DMS 273 (cell line): Measurements from ENCODE around the gene SLC25A51.

ENCODE experiments used
- DNase-seq: peaks from one replicate; lab custom pipeline; 2025; ENCODE audit not compliant: unreplicated experiment; lab: John Stamatoyannopoulos, UW

SLC25A51 gene

GRCh38 chr9:37937366-37937765, 33.4 kb upstream of the SLC25A51 start:
- no peak for DNase-seq

DNA sequence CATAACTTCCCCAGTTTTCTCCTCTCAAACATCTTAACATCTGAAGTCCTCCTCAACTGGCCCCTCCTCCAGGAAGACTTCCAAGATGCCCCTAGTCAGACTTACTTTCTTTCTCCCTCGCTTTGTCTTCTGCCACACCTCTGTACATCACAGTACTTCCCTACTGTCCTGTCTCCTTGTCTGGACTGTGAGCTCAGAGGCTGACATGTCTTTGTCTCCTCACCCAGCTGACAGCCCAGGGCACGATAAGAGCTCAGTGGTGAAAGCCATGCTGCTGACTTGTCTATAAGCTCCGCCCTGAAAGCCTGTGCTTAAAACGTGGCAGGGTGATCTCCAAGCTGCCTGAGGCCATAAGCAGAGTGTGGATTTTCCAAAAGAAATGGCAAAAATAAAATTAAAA, 33.0 kb upstream of the SLC25A51 start:
- DNase-seq = no peak

DNA sequence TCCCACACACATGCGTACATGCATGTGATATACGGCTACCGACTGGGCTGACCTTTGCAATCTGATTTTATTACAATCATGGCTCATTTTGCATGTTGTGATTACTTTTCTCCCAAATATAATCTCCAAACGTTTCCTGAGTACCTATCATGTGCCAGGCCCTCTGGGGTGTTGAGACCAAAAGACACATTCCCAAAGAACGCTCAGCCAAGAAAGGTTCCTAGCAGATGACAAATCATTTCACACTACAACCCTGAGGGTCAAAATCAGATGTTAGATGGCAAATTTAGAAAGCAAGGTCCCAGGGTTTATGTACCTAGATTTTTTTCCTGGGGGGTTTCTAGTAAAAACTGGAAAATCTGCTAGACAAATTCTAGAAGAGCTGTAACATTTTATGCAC, 32.4 kb upstream of the SLC25A51 start:
- DNase-seq = no peak

GRCh38 chr9:37935096-37935495, 31.2 kb upstream of the SLC25A51 start:
- DNase-seq = no peak

GRCh38 chr9:37931592-37931991, 27.7 kb upstream of the SLC25A51 start:
- DNase-seq = no peak

GRCh38 chr9:37929441-37929895, 25.5 kb upstream of the SLC25A51 start:
- DNase-seq = no peak

DNA sequence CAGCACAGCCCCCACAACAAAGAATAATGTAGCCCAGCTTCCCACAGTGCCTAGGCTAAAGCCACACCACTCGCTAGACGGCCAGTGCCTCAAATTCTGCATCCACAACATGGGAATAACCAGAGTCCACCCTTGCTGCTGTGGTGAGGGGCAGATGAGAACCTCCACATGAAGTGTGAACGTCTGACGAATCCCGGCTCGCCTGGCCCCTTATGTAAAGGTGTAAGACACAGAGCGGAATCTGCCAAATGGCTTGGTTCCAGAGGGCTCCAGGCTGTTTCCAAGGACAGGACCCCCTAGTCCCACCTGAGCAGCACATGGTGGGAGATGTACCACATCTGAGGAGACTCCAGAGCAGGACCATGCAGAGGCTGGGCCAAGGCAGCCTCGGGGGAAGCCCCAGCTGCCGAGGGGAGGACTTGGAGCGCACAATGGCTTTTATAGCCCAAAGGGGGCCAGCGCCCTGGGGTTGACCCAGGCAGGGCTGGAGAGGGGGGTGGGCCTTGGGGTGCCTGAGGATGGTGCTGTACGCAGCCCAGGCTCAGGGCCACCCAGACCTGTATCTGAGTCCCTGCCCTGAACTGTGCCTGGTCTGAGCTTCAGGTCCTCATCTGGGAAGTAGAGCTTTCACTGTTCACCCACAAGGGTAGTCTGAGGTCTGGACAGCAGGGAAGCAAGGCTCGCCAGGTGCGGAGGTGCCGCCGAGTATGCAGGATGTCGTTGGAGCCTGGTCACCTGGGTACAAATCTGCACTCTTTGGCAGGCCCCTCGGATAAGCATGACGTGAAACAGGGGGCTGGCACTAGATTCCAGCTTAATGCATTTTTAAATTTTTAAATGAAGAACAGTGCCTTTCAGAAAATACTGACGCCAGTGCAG, 24.9 kb upstream of the SLC25A51 start:
- DNase-seq = no peak

DNA sequence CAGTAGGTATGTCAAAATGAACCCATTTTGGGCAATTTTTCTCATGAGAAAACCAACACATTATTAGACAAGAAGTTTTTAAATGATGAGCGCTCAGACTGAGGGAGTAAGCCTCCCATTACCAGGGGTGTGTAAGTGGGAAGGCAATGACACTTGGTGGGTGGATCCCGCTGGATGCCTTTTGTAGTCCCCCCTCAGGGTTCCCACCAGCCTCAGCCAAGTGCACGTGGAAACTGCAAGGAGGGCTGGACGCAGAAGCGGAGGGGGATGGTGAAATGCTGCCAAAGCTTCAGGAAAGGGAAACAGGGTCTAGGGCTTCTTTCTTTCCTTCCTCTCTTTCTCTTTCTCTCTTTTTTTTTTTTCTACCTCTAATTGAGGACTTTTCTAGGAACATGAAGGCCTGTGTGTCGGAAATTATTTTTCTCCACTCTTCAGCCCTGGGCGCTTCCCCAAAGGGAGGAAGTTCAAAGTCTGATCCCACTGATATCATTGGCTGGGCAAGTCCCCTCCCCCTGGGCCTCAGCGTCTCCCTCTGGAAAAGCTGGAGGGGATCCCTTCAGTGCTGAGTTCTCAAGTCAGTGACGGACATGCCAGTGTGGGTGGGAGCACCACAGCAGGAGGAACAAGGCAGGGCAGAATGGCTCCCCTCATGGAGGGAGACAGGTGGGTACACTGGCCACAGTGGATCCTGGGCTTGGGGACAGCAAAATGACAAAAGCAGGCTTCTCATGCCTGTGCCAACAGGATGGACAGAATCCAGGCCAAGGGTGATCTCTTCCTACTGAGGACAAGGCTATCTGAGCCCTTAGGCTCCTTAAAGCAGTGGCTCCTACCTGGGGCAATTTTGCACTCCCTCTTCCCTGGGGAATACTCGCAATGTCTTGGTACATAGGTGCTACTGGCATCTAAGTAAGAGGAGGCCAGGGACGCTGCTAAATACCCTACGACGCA, 23.9 kb upstream of the SLC25A51 start:
- DNase-seq = no peak

GRCh38 chr9:37927132-37927531, 23.2 kb upstream of the SLC25A51 start:
- no peak for DNase-seq

GRCh38 chr9:37926737-37927118, 22.8 kb upstream of the SLC25A51 start:
- no peak for DNase-seq

- no peak for DNase-seq
These were observed 22.1 kb upstream of the SLC25A51 start for GRCh38 chr9:37925786-37926736.

GRCh38 chr9:37925006-37925405, 21.1 kb upstream of the SLC25A51 start:
- DNase-seq = no peak

- DNase-seq = no peak
These were observed 20.6 kb upstream of the SLC25A51 start for GRCh38 chr9:37924538-37924937.

DNA sequence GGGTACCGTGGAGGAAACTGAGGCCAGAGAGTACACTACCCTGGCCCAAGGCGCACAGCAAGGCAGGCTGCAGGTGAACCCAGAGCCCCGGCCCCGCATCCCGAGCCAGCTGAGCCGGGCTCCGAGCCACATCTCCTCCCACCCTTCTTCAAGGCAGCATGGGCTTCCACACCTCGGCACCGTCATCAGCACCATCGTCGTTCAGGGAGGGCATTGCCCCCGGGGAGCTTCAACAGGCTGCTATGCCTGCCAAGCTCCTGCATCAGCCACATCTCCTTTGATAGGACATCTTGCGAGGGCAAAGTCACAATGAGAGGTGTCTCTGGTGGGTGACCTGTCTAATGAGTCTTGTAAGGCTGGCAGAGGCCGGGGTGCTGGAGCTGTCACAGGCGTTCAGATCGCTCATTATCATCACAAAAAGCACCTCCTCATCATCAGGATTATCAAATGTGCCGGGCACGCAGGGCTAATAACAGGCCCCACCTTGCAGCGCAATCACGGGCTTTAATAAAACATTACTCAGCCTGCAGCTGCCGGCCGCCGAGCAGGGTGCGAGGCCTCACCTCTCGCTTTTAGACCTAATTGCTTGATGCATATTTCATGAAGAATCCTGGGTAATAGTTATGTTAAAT, 20.0 kb upstream of the SLC25A51 start:
- DNase-seq = no peak

DNA sequence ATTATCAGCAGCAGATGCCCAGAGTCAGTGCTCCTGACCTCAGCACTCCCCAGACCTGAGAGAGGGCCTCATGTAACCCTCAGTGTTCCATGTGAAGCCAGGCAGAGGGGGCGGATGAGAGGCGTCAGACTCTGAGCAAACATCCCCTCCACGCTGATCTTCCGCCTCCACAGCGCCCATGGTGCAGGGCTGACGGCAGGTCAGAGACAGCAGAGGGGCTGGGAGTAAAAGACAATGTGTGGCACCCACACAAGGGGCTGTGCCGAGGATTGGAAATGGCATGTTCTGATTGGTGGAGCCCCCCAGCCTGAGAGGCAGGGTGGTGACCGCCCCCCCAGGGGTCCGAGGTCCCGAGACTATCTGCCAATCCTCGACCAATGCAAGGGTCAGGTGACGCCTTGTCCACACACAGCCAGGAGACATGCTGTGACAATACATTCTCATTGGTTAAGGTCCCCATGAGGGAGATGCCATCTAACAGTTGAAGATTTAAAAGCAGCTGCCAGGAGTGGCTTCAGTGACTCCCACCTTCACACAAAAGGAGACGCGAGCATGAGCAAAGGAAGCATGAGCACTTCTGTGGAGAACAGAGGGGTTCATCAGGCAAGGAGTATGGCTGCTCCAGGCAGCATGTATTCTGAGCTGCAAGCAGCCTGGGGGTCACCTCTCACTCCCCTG, 19.3 kb upstream of the SLC25A51 start:
- no peak for DNase-seq

DNA sequence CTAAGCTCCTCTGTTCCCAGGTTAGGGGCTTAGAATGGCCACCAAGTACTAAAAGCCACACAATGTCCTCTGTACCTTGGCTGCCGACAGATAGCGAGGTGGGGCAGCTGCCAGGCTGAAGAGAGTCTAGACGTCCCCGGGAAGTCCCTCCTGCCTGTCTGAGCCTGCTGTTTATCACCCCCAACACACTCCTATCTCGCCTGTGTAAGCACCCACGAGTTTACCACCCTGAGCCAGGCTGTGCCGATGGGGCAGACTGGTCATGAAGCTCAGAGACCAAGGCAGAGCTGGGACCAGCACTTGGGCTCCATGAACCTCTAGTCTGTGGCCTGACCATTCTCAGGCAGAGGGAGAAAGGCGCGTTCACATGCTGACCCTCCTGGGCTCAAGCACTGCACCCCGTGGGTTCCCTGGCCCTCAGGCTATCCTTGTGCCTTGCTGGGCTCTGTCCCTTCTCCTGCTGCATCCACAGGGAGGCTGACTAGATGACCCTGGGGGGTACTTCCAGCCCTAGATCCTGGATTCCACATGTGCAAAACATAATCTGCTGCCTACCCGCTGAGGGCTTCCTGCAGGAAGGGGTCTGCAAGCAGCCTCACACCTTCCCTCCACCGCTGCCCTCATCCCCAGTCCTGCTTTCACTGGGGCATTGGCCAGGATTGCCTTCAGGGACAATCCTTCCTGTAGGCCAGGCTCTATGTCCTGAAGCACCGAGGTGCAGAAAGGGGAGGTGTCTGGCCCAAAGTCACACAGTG, 18.6 kb upstream of the SLC25A51 start:
- DNase-seq = no peak

- DNase-seq = no peak
These were observed 17.8 kb upstream of the SLC25A51 start for GRCh38 chr9:37921546-37922300.

- DNase-seq = no peak
These were observed 17.2 kb upstream of the SLC25A51 start for GRCh38 chr9:37921168-37921510.
